Body of pancreas (tissue), 4 donors: Measurements from ENCODE around the gene ANAPC2. TPM values are rescaled to one million over a fixed set of nuclear protein-coding genes. Genes with fewer than 3 reads are reported as not detected.

Experiments used
- ATAC-seq: fragments of 150-250 bp; one replicate; pipeline ENCODE4 v1.9.1; 2016
- DNase-seq, 4 donors: peaks; one replicate each; pipeline ENCODE4 v3.0.0-alpha.2; 2019
- H3K27ac ChIP-seq, 4 donors: fragments of 200-600 bp; sonication (generic); 1 replicate in 3 of 4; 2 replicates in 1 of 4; pipeline versions ENCODE4 v1.5.1 to v1.6.1; 2016 to 2019; ENCODE audit warnings: mild to moderate bottlenecking in 1 of 4, mixed read lengths in 1 of 4, moderate library complexity in 1 of 4
- H3K27me3 ChIP-seq, 2 donors: fragments of 200-600 bp; sonication (generic); one replicate each; pipeline ENCODE4 v1.6.0; 2016; ENCODE audit warnings: mild to moderate bottlenecking in 1 of 2
- H3K36me3 ChIP-seq, 2 donors: fragments of 200-600 bp; sonication (generic); replicated peaks in 1 of 2; 2 replicates each; pipeline ENCODE4 v1.5.1; 2016; ENCODE audit warnings: low read depth in 2 of 2; ENCODE audit not compliant: insufficient read depth in 1 of 2
- H3K4me1 ChIP-seq: fragments of 200-600 bp; sonication (generic); one replicate; pipeline ENCODE4 v1.6.0; 2016
- H3K4me3 ChIP-seq, 2 donors: fragments of 200-600 bp; sonication (generic); 1 replicate in 1 of 2; 2 replicates in 1 of 2; pipeline ENCODE4 v1.5.1; 2016 to 2019
- H3K9me3 ChIP-seq, 3 donors: fragments of 200-600 bp; sonication (generic); 1 replicate in 2 of 3; 2 replicates in 1 of 3; pipeline ENCODE4 v1.5.1; 2016
- CTCF ChIP-seq, 7 experiments: fragments of 450-650 bp in 4 of 7; fragments of 200-600 bp in 3 of 7; sonication (generic) in 3 of 7; IDR thresholded peaks; one replicate each; pipeline ENCODE4 v1.5.1; 2016 to 2019; ENCODE audit warnings: antibody characterized with exemption in 7 of 7
- POLR2A ChIP-seq, 3 donors: fragments of 450-650 bp; IDR thresholded peaks; one replicate each; pipeline ENCODE4 v1.6.1; 2016; ENCODE audit warnings: antibody characterized with exemption in 3 of 3, mild to moderate bottlenecking in 2 of 3
- WGBS, 2 donors: methylation state at CpG; one replicate each; pipeline ENCODE4 v1.1.5; 2017; 5-methylcytosine and 5-hydroxymethylcytosine counted together
- intact Hi-C: fragments of 100-400 bp; cut with DNase I; formaldehyde crosslinking; loops from one replicate; pipeline ENCODE4 v1.15.1; 2023
- total RNA-seq, 2 donors: library from RNA; depleted of rRNA; stranded (reverse); fragments of >200 nt; gene quantifications; one replicate each; pipeline ENCODE4 v1.1.0, GENCODE V29; 2016

The ANAPC2 gene
- total RNA-seq, 2 donors from 2014 or later, result 24.1 to 51.7 TPM

- 95 to 97% methylated on average over 9 to 17 of the region's 17 CpGs for WGBS, 2 donors
- no peak overlapping the region for H3K27ac ChIP-seq
- no peak overlapping the region for H3K4me3 ChIP-seq
- ATAC-seq (no peak), DNase-seq (no peak)
- TF ChIP-seq CTCF (IDR thresholded peaks at IDR 0.05) (no peak), POLR2A (IDR thresholded peaks at IDR 0.05) (no peak)
- no peaks in the 10 kb centered on the region for H3K9me3 ChIP-seq
- no peaks in the 10 kb centered on the region for H3K4me1 ChIP-seq
- no peaks in the 10 kb centered on the region for H3K27me3 ChIP-seq
- peaks cover 25 to 39% of the 10 kb centered on the region in 2 donors for H3K36me3 ChIP-seq
- intact Hi-C loops, result loop anchor here (5.0 kb wide), 1 partner anchor 47 kb away; no protein-coding TSS in a partner anchor
Measured at GRCh38 chr9:137179761-137180160, 8.6 kb downstream of the ANAPC2 start.

- Histone ChIP-seq H3K4me1 (no peaks in the 10 kb centered on the region), H3K27ac (no peak overlapping the region), H3K27me3 (no peaks in the 10 kb centered on the region), H3K9me3 (no peaks in the 10 kb centered on the region), H3K4me3 (no peak overlapping the region), H3K36me3 (peaks cover 25 to 39% of the 10 kb centered on the region in 2 donors)
- TF ChIP-seq CTCF (IDR thresholded peaks at IDR 0.05) (no peak), POLR2A (IDR thresholded peaks at IDR 0.05) (no peak)
- DNase-seq (no peak), ATAC-seq (no peak)
- intact Hi-C loops, result no loop called here
- WGBS, 2 donors, result 85 to 90% methylated on average over 13 to 15 of the region's 19 CpGs
Measured at GRCh38 chr9:137178939-137179630, 9.3 kb downstream of the ANAPC2 start.

GRCh38 chr9:137178201-137178938, 10.0 kb downstream of the ANAPC2 start:
- Histone ChIP-seq H3K9me3 (no peaks in the 10 kb centered on the region), H3K4me3 (no peak overlapping the region), H3K27me3 (no peaks in the 10 kb centered on the region), H3K36me3 (peaks cover 19 to 34% of the 10 kb centered on the region in 2 donors), H3K27ac (no peak overlapping the region), H3K4me1 (no peaks in the 10 kb centered on the region)
- TF ChIP-seq POLR2A (IDR thresholded peaks at IDR 0.05), result no peak
- no peak for TF ChIP-seq CTCF (IDR thresholded peaks at IDR 0.05)
- no peak for ATAC-seq
- intact Hi-C loops, result no loop called here
- DNase-seq, result no peak
- WGBS, 2 donors, result 82 to 89% methylated on average over 9 to 19 of the region's 23 CpGs

GRCh38 chr9:137176302-137177182, 11.8 kb downstream of the ANAPC2 start:
- Histone ChIP-seq H3K27me3 (no peaks in the 10 kb centered on the region), H3K4me3 (no peak overlapping the region), H3K9me3 (no peaks in the 10 kb centered on the region), H3K36me3 (peaks cover 17 to 22% of the 10 kb centered on the region in 2 donors), H3K4me1 (no peaks in the 10 kb centered on the region), H3K27ac (no peak overlapping the region)
- DNase-seq (peak in 3 of 4 donors; percentile 54 to 62 (median 54)), ATAC-seq (peak; percentile 55)
- TF ChIP-seq POLR2A (IDR thresholded peaks at IDR 0.05) (no peak), CTCF (IDR thresholded peaks at IDR 0.05) (peak; percentile 7 to 74 (median 57))
- WGBS, 2 donors, result 56 to 62% methylated on average over 13 to 17 of the region's 17 CpGs
- intact Hi-C loops, result no loop called here
